ENCODE measurements around the gene IPCEF1. TPM values are rescaled to one million over a fixed set of nuclear protein-coding genes. Genes with fewer than 3 reads are reported as not detected.

The IPCEF1 gene
- total RNA-seq, 1 donor from 2014 or later = 0.61 TPM

GRCh38 chr6:154213782-154214181, 142.8 kb downstream of the IPCEF1 start:
- H3K4me3 Mint-ChIP-seq (ENCODE audit: unreplicated experiment) = no peak overlapping the region

DNA sequence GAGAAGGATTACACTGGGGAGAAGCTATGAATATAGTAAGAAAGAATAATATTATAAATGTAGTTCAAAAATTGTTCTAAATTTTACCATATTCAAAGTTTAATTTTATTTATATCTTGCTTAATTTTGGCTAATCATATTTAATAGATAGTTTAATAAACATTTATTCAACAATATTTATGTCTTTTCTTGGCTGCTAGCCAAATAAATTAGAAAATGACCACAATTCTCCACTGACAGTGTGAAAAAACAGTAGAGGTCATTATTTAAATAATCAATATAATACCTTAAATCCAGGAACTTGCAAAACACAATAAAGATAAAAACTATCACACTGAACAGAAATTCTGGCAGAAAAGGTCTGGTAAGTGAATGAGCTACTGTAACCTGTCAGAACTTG, 145.9 kb downstream of the IPCEF1 start:
- Mint-ChIP-seq H3K4me3 (ENCODE audit: unreplicated experiment) (no peak overlapping the region), H3K27me3 (ENCODE audit: unreplicated experiment) (no peaks in the 10 kb centered on the region), H3K36me3 (ENCODE audit: unreplicated experiment) (no peaks in the 10 kb centered on the region), H3K9me3 (ENCODE audit: unreplicated experiment) (no peaks in the 10 kb centered on the region), H3K27ac (ENCODE audit: unreplicated experiment) (no peak overlapping the region), H3K4me1 (ENCODE audit: low read depth, unreplicated experiment) (no peaks in the 10 kb centered on the region)
- no peak for DNase-seq
- TF ChIP-seq, protein P1, sequence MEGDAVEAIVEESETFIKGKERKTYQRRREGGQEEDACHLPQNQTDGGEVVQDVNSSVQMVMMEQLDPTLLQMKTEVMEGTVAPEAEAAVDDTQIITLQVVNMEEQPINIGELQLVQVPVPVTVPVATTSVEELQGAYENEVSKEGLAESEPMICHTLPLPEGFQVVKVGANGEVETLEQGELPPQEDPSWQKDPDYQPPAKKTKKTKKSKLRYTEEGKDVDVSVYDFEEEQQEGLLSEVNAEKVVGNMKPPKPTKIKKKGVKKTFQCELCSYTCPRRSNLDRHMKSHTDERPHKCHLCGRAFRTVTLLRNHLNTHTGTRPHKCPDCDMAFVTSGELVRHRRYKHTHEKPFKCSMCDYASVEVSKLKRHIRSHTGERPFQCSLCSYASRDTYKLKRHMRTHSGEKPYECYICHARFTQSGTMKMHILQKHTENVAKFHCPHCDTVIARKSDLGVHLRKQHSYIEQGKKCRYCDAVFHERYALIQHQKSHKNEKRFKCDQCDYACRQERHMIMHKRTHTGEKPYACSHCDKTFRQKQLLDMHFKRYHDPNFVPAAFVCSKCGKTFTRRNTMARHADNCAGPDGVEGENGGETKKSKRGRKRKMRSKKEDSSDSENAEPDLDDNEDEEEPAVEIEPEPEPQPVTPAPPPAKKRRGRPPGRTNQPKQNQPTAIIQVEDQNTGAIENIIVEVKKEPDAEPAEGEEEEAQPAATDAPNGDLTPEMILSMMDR (IDR thresholded peaks at IDR 0.05; ENCODE audit: partially characterized antibody, unreplicated experiment) = no peak

More at GRCh38 chr6:154213782-154214181, 142.8 kb downstream of the IPCEF1 start:
- DNase-seq = no peak
- H3K27ac Mint-ChIP-seq (ENCODE audit: unreplicated experiment) = no peak overlapping the region
- H3K9me3 Mint-ChIP-seq (ENCODE audit: unreplicated experiment) = no peaks in the 10 kb centered on the region
- no peaks in the 10 kb centered on the region for H3K36me3 Mint-ChIP-seq (ENCODE audit: unreplicated experiment)
- TF ChIP-seq, protein P1 (IDR thresholded peaks at IDR 0.05; ENCODE audit: partially characterized antibody, unreplicated experiment) = no peak
- no peaks in the 10 kb centered on the region for H3K27me3 Mint-ChIP-seq (ENCODE audit: unreplicated experiment)
- peaks cover 1% of the 10 kb centered on the region for H3K4me1 Mint-ChIP-seq (ENCODE audit: low read depth, unreplicated experiment)

DNA sequence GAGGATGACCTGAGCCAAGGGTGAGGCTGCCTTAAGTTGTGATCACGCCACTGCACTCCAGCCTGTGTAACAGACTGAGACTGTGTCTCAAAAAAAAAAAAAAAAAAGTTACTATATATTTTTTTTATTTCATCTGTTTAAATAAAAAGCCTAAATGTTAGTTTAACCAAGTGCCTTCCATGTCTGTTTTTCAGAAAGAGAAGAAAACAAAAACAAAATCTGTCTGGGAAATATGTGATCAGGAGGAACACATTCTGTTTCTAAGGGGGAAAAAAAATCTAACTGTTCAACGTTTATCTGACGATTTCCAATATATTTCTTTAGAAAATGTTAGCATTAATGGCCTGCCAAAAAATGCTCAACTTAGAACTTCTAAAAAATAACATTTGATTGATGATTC, 147.0 kb downstream of the IPCEF1 start:
- no peak overlapping the region for H3K27ac Mint-ChIP-seq (ENCODE audit: unreplicated experiment)
- H3K27me3 Mint-ChIP-seq (ENCODE audit: unreplicated experiment) = no peaks in the 10 kb centered on the region
- no peaks in the 10 kb centered on the region for H3K9me3 Mint-ChIP-seq (ENCODE audit: unreplicated experiment)

GRCh38 chr6:154206996-154207395, 149.6 kb downstream of the IPCEF1 start:
- no peaks in the 10 kb centered on the region for H3K9me3 Mint-ChIP-seq (ENCODE audit: unreplicated experiment)

More for the DNA sequence above, 147.0 kb downstream of the IPCEF1 start:
- TF ChIP-seq, protein P1 (IDR thresholded peaks at IDR 0.05; ENCODE audit: partially characterized antibody, unreplicated experiment) = no peak
- Mint-ChIP-seq H3K36me3 (ENCODE audit: unreplicated experiment) (no peaks in the 10 kb centered on the region), H3K4me1 (ENCODE audit: low read depth, unreplicated experiment) (no peaks in the 10 kb centered on the region), H3K4me3 (ENCODE audit: unreplicated experiment) (no peak overlapping the region)
- DNase-seq = no peak

GRCh38 chr6:154206141-154206540, 150.5 kb downstream of the IPCEF1 start:
- TF ChIP-seq, protein P1 (IDR thresholded peaks at IDR 0.05; ENCODE audit: partially characterized antibody, unreplicated experiment) = no peak
- H3K36me3 Mint-ChIP-seq (ENCODE audit: unreplicated experiment) = no peaks in the 10 kb centered on the region

More at GRCh38 chr6:154206996-154207395, 149.6 kb downstream of the IPCEF1 start:
- Mint-ChIP-seq H3K36me3 (ENCODE audit: unreplicated experiment) (no peaks in the 10 kb centered on the region), H3K4me1 (ENCODE audit: low read depth, unreplicated experiment) (peaks cover 4% of the 10 kb centered on the region), H3K27ac (ENCODE audit: unreplicated experiment) (no peak overlapping the region), H3K27me3 (ENCODE audit: unreplicated experiment) (no peaks in the 10 kb centered on the region), H3K4me3 (ENCODE audit: unreplicated experiment) (no peak overlapping the region)
- TF ChIP-seq, protein P1 (IDR thresholded peaks at IDR 0.05; ENCODE audit: partially characterized antibody, unreplicated experiment) = no peak
- no peak for DNase-seq

More at GRCh38 chr6:154206141-154206540, 150.5 kb downstream of the IPCEF1 start:
- H3K9me3 Mint-ChIP-seq (ENCODE audit: unreplicated experiment) = no peaks in the 10 kb centered on the region
- no peak for DNase-seq
- no peaks in the 10 kb centered on the region for H3K27me3 Mint-ChIP-seq (ENCODE audit: unreplicated experiment)
- H3K4me1 Mint-ChIP-seq (ENCODE audit: low read depth, unreplicated experiment) = peaks cover 4% of the 10 kb centered on the region
- H3K27ac Mint-ChIP-seq (ENCODE audit: unreplicated experiment) = no peak overlapping the region
- no peak overlapping the region for H3K4me3 Mint-ChIP-seq (ENCODE audit: unreplicated experiment)

Data from glutamatergic neuron (in vitro differentiated cells).